DLD1 (cell line): ENCODE results near the gene PPP4R2.
"Not testable (repeated sequence)": the region's sequence is repeated elsewhere in the genome, so short reads cannot be mapped to it uniquely, and the experiment has no call there.

Experiments used
- in situ Hi-C: cut with HindIII; loops from 2 replicates; pipeline ENCODE4 v1.10.0; 2017; ENCODE audit warnings: low sequenced_read_pairs

The PPP4R2 gene

DNA sequence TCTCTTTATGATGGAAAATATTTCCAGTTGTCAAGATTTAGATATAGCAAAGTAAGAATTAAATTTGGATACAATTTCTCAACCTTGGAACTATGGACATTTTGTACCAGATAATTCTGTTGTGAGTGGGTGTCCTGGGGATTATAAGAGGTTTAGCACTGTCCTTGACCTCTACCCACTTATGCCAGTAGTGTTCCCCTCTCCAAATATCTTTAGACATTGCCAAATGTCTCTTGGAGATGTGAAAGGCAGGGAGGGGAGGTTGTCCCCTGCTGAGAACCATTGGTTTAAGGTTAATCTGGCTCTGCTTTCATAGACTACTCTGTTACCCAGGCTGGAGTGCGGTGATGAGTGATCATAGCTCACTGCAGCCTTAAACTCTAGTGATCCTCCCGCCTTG is 64.8 kb downstream of the PPP4R2 start, which contains the start of gene EBLN2:
TSS of gene EBLN2 (plus strand) at position 244 of the 400 bp plus-strand sequence. CDS start 423 bp downstream, outside the sequence.
- in situ Hi-C loops = no loop called here

DNA sequence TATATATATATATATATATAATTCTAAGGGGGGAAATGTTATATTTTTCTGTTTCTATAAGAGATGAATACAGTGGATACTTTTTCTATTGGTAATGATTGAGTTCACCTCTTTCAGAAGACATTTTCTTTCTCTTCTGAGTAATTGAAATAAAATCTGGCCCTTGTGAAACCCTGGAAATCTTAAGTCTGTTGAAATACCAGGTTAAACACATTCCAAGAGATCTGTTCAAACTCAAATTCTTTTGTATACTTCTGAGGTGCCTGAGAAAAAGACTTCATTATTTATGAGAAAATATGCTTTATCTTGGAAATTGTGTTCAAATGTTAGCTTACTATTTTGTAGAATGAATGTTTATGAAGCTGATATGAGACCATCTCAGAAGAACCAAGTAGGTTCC is 69.6 kb downstream of the PPP4R2 start:
- in situ Hi-C loops = not testable (repeated sequence)

DNA sequence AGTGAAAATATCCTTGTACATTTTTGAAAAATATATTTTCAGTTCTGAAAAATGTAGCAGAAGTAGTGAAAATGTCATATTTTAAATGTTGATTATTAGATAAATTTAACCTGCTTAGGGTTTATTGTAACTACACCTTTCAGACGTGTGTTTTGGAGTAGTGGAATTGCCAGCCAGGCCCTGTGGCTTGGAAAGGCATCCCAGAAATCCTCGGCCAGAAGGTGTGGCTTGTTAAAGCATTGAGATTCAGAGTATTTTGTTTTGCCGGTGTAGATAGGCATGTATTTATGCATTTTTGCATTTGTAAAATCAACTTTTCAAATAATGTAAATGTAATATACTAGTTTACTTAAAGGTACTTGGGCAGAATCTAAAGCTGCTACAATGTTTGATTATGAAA is 71.8 kb downstream of the PPP4R2 start:
- in situ Hi-C loops = no loop called here

DNA sequence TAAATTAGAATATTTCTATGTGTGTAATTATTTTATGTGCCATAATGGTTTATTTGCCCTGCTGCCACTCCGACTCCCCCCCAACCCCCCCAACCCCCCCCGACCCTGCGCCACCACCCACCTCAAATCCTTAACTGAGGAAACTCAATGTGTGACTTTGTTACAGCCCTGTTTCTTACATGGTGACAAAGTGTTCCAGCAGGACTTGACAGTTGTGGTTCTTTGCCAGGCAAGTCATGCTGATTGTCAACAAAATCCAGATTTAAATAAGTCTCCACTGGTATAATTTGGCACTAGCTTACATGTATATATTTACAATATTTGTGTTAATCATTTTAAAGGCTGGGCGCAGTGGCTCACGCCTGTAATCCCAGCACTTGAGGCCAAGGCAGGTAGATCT is 72.6 kb downstream of the PPP4R2 start:
- in situ Hi-C loops = no loop called here

DNA sequence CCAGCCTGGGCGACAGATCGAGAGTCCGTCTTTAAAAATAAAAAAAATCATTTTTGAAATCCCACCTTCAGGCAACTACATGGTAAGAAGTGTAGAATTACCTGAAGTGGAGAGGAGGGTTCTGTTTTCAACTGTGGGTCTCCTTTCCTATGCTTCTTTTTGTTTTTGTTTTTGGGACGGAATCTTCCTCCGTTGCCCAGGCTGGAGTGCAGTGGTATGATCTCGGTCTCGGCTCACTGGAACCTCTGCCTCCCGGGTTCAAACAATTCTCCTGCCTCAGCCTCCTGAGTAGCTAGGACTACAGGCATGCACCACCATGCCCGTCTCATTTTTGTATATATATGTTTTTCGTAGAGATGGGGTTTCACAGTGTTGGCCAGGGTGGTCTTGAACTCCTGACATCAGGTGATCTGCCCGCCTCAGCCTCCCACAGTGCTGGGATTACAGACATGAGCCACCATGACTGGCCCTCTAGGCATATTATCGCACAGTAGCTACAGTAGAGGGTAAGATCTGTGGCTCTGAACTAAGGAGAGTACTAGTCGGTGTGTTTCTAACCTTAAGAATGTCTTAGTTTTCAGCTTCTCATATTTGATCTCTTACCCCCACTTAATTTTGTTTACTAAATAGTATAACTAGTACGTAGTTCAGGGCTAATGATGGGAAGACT is 73.3 kb downstream of the PPP4R2 start:
- in situ Hi-C loops = no loop called here

DNA sequence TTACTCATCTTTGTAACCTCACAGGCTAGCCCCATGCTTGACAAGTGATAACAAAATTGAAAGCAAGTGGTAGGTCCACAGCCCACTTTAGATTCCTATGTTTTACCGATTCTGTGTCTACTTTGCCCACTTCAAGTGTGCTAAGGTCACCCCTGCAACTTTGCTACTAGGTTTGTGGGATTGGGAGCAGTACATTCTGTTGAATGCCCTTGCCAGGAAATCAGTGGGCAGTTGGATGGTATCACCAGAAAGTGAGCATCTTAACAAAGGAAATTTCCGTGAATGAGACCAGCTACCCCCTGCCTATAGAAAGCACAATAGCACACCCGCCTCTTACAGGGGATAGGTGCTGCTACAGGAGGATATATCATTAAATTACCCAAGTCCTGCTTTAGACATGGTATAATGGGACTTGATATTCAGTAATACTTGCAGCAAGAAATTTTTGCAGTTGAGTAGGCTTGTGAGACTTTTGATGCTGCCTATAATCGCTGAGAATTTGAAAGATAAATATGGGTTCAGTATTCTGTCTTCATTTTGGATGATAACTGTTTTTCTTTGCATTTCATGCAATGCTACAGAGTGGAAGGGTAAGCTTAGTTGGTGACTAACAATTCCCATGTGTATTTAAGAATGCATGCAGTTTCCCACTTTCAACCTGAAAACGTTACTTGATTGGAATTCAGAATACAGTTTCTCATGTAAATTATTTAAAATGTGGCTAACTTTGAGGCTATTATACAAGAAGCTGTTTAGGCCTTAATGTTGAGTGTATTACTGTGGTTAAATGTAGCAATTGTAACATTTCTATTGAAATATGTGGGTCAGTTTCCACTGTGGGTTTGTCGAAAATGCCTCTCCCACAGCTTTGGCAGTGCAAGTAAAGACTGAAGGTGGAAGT is 74.3 kb downstream of the PPP4R2 start:
- in situ Hi-C loops = no loop called here

DNA sequence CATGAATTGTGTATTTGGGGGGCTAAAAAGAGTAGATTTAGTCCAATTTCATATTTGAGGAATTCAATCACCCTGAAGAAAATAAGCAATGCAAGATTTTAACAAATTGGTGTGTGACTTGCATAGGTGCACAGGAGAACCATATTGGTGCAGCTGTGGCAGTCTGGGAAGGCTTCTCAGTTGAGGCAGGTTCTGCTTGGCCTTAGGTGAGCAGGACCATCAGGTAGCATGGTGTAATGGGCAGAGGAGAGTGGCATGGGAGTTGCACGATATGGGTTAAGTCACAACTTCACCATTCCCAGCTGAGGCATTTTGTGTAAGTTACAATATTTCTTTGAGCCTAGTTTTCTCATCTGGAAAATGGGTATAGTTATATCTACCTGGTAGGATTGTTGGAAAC is 75.3 kb downstream of the PPP4R2 start:
- in situ Hi-C loops = no loop called here

DNA sequence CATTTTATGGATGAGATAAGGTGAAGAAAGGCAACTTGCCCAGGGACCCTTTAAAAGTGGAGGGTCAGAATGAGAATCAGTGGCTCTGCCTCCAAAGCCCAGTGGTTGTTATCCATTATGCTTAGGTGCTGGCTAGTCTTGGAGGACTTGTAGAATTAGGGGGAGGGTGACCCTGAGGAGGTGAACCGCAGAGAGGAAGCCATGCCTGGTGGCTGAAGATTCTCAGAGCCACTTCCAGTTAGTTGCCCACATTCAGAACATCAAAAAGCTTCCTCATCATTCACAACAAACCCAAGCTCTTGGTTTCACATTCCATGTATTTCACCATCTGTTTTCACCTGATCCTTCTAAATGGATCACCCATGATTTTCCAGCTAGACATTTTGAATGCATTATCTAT is 76.0 kb downstream of the PPP4R2 start:
- in situ Hi-C loops = no loop called here

DNA sequence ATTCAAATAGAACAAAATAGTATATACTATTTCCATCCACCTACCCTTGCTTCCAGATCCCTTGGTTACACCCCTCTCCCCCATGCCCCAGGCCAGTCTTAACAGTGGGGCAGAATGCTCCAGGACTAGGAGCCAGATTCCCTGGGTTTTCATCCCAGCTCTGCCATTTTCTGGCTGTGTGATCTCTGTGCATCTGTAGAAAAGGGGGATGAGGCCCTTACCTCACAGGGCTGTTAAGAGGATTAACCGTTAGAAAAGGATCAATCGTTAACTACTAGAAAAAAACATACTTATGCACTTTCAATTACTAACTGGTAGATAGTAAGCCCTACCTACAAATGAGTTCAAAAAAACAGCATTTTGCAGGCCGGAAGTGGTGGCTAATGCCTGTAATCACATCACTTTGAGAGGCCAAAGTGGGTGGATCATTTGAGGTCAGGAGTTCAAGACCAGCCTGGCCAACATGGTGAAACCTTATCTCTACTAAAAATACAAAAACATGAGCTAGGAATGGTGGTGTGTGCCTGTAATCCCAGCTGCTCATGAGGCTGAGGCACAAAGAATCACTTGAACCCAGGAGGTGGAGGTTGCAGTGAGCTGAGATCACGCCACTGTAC is 76.6 kb downstream of the PPP4R2 start:
- in situ Hi-C loops = no loop called here

DNA sequence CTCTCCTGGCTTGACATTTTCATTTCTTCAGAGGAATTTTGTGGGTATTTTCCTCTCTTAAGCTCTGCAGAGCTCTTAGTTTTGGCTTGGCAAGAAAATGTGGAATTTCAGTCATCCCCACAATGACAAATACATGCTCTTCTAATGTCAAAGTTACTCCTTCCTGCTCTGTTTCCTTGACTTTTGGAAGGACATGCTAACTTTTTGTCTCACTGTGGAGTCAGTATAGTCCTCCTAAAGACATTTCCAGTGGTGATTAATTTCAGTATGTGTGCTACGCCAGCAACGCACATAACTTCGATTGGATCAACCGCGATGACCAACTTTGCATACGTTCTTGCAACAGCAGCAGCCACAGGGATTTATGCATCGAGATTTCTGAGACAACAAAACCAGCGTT is 78.2 kb downstream of the PPP4R2 start:
- in situ Hi-C loops = no loop called here

DNA sequence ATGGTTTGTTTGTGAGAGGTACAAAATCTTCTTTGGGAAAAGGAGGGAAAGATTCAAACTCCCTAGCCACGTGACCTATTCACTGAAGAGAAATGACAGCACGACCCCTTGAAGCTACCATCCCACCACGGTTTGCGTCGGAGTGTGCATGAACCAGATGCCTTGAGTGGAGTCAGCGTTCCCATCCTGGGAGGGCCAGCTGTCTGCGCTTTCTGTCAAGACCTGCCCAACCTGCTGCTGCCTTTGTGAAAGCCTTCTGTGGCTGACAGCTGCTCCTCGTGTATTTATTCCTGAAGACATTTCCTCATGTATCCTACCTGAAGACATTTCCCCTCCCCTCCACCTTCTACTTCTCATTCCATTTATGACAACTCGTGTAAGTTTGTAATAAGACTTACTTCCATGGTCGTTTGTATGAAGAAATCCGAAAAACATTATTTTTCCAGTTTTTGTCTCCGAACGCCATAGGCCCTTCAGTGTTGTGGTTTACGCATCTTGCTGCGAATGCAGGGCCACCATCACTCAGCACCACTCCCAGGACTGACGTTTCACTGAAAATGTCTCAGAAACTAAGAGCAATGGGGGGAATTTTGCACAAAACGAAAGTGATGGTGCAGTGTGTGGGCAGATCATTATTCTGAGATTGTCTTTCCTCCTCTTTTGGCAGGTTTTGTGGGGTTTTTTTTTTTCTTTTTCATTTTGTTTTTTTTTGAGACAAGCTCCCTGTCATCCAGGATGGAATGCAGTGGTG is 83.8 kb downstream of the PPP4R2 start:
- in situ Hi-C loops = no loop called here

DNA sequence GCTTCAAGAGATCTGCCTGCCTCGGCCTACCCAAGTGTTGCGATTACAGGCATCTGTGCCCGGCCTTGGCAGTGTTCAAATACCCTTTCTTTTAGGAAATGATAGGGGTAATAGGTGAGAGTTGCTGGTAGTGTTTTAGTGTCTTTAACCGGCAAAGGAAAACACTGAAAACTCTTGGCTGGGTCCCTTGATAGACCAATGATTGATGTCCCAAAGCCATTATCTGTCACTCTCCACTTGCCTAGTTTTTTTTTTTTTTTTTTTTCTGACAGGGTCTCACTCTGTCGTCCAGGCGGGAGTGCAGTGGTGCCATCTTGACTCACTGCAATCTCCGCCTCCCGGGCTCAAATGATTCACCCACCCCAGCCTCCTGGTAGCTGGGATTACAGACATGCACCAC is 84.5 kb downstream of the PPP4R2 start:
- in situ Hi-C loops = no loop called here

DNA sequence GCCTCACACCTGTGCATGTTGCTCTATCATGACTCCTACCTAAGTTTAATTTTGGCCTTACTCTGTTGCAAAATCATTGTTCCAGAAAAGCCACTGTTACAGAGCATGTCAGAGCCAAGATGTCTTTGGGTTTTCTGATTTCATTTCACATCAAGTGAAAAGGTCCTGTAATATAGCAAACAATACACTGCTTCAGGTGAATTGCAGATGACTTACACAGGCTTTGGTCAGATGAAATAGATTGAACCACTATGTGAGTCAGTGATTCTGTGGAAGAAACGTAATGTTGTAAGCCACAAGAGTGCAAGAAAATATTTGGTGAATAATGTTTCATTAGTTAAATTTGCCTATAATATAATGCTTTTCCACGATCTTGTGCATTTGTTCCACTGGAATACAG is 87.6 kb downstream of the PPP4R2 start:
- in situ Hi-C loops = no loop called here

DNA sequence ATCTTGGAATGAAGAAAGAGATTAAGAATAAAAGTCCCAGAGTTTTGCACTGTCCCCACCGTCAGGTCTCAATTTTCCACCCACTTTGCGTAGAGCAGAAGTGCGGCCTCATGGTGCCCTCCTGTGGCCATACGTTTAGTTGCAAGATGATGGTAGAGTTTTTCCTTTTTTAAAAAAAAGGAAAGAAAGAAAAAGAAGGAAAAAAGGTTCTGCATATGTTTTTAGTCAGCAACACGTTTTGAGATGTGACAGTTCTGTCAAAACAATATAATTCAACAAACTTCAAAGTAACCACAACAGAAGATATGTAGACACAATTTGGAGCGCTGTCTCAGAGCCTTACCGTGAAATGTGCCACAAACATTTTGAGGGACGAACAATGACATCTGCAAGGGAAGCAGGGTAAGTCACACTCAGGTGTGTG is 89.5 kb downstream of the PPP4R2 start:
- in situ Hi-C loops = no loop called here

DNA sequence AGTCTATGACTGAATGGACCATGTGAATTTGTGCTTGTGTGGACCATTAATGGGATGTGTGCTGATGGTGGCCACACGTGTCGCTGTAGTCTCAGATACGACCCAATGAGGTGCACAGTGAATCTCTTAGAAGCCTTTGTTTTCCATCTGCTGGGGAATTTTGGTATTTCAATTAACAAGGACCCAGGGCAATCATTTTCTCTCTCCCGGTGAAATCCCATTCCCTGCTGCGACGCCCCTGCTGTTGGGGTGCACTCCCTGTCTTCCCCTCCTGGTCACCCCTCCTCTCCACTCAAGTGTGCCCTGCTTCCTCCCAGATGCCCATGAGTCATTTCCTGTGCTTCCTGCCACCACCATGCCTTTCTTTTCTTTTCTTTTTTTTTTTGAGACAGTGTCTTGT is 97.5 kb downstream of the PPP4R2 start:
- in situ Hi-C loops = no loop called here

DNA sequence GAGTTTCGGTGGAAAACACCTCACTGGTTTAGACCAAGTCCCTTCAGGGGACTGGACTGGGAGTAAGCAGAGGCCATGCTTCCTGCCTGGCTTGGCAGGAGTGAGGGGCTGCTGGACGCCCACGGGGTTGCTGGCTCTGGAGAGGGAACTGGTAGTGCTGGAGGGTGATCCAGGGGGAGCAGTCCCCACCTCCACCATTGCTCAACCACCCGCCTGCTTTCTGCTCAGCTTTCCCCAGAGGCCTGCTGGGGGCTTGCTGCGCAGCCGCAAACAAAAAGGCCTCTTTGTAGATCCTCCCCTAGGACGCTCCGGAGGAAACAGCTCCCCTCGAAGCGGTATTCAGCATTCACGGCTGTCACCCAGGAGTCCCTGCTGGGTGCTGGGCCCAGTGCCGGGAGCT is 98.3 kb downstream of the PPP4R2 start:
- in situ Hi-C loops = no loop called here

DNA sequence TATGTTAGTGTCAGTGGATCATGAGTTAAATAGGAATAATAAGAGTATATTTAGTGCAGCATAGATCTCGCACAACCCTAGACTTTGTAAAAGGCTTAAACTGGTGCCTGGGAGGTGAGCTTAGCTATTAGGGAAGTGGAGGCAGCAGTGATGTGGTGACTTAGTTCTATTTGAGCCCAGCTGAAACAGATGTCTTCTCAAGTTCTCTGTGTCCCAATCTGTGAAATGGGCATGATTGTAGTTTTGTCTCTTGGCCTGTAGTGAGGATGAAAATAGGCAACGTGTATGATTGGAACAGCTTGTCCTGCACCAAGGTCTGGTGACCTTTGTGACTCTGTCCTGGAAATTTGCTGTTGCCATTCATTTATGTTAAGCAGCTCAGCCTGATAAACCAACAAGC is 99.6 kb downstream of the PPP4R2 start:
- in situ Hi-C loops = no loop called here

DNA sequence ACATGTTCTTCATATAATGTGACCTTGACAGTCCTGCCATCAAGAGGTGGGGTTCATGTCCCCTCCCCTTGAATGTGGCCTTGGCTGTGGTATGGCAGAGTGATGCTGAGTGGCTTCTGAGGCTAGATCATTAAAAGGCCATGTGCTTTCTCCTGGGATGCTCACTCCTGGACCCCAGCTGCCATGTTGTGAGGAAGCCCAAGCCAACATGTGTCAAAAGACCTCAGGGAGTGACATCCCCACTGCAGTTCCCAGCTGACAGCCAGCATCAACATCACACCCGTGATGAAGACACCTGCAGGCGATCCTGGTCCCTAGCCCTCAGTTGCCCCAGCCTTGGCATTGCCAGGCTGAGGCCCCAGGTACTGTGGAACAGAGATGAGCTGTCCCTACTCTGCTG is 101.4 kb downstream of the PPP4R2 start:
- in situ Hi-C loops = no loop called here

DNA sequence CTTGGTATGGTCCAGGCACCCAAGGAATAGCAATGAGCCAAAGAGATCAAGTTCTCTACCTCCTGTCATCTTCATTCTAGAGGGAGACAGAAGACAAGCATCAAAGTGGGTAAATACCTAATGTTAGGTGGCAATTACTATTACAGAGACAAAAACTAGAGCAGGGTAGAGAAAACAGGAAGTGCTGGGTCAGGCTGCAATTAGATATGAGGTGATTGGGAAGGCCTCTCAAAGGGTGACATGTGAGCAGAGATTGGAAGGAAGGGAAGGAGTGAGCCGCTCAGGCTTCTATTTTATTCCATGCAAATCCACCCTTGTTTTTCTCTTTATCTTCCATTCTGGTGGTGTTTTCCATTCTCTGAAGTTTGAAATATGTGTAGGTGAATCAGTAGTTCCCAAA is 102.3 kb downstream of the PPP4R2 start:
- in situ Hi-C loops = no loop called here

DNA sequence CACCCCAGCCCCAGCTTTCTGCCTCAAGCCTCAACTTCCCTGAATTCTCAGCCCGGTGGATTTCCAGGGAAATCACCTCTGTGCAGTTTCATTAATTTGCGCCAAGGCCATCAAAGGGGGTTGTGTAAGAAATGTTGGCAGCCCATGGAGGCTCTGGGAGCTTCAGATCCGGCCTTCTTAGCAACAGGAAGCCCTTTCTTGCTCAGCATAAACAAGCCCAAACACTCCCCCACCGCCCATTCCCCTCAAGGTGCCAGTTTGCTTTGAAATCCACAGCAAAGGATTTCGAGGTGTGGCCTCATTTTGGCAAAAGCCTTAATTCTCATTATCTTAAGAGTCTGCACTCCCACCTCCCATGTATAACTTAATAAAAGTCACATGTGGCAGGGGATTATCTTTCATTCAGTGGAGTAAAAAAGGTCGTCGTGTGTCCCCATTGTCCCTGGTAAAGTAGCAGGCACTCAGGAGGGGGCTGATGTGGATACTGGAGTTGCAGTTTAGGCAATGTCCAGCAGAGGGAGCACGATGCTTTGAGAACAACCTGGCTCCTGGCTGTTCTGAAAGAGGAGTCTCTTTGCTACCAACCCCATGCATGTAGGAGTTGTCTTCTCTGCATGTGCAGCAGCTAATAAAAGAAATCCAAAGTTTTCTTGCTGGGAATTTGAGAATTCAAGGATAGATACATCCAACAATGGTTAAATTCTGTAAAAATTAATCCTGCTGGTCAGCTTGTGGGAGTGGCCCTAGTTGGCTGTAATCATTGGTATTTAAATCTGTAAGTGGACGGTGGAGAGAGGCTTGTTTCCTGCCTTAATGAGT is 104.3 kb downstream of the PPP4R2 start:
- in situ Hi-C loops = no loop called here
